Gastroesophageal sphincter (tissue), 4 donors: ENCODE data around the gene STUM. TPM values are rescaled to one million over a fixed set of nuclear protein-coding genes. Genes with fewer than 3 reads are reported as not detected.

Source experiments
- ATAC-seq: fragments of 150-250 bp; one replicate; pipeline ENCODE4 v1.9.1; 2016; ENCODE audit warnings: mild to moderate bottlenecking, moderate library complexity
- H3K27ac ChIP-seq, 4 donors: fragments of 200-600 bp; sonication (generic) in 3 of 4; 1 replicate in 3 of 4; 2 replicates in 1 of 4; pipeline ENCODE4 v1.5.1; 2016 to 2019
- H3K27me3 ChIP-seq: fragments of 200-600 bp; sonication (generic); one replicate; pipeline ENCODE4 v1.5.1; 2019
- H3K36me3 ChIP-seq, 2 donors: fragments of 200-600 bp; sonication (generic); one replicate each; pipeline ENCODE4 v1.5.1; 2019; ENCODE audit warnings: control low read depth in 1 of 2
- H3K4me1 ChIP-seq, 3 donors: fragments of 200-600 bp; sonication (generic); 1 replicate in 2 of 3; 2 replicates in 1 of 3; pipeline ENCODE4 v1.5.1; 2016 to 2019; ENCODE audit warnings: control low read depth in 2 of 3
- H3K4me3 ChIP-seq, 2 donors: fragments of 200-600 bp; sonication (generic); one replicate each; pipeline ENCODE4 v1.5.1; 2019; ENCODE audit warnings: mild to moderate bottlenecking in 1 of 2, moderate library complexity in 1 of 2
- H3K9me3 ChIP-seq, 3 donors: fragments of 200-600 bp; sonication (generic); one replicate each; pipeline ENCODE4 v1.5.1; 2017 to 2019; ENCODE audit warnings: control low read depth in 2 of 3
- EP300 ChIP-seq: sonication (generic); formaldehyde crosslinking; IDR thresholded peaks from one replicate; pipeline ENCODE4 v1.6.1; 2017; ENCODE audit warnings: antibody characterized with exemption, mild to moderate bottlenecking
- POLR2A ChIP-seq, 2 donors: fragments of 450-650 bp; IDR thresholded peaks; one replicate each; pipeline ENCODE4 v1.6.1; 2017; ENCODE audit warnings: antibody characterized with exemption in 2 of 2, mild to moderate bottlenecking in 2 of 2, moderate library complexity in 1 of 2
- POLR2AphosphoS5 ChIP-seq: sonication (generic); formaldehyde crosslinking; IDR thresholded peaks from one replicate; pipeline ENCODE4 v1.6.1; 2017; ENCODE audit warnings: antibody characterized with exemption
- WGBS, 2 donors: methylation state at CpG; one replicate each; pipeline ENCODE4 v1.1.5; 2018; ENCODE audit warnings: low coverage in 1 of 2; 5-methylcytosine and 5-hydroxymethylcytosine counted together
- total RNA-seq, 4 donors: library from RNA; depleted of rRNA; stranded (reverse); fragments of >200 nt; gene quantifications; one replicate each; pipeline ENCODE4 v1.1.0, GENCODE V29; 2016
- TF ChIP-seq, protein P1 (sequence below), 4 experiments: fragments of 200-600 bp in 2 of 4; fragments of 450-650 bp in 2 of 4; sonication (generic) in 1 of 4; IDR thresholded peaks; one replicate each; pipeline ENCODE4 v1.5.1; 2017 to 2019; ENCODE audit warnings: antibody characterized with exemption in 4 of 4, mild to moderate bottlenecking in 2 of 4, moderate library complexity in 2 of 4

STUM gene
- total RNA-seq, 4 donors from 2014 or later: 2.8 to 9.1 (median 4.5) TPM

DNA sequence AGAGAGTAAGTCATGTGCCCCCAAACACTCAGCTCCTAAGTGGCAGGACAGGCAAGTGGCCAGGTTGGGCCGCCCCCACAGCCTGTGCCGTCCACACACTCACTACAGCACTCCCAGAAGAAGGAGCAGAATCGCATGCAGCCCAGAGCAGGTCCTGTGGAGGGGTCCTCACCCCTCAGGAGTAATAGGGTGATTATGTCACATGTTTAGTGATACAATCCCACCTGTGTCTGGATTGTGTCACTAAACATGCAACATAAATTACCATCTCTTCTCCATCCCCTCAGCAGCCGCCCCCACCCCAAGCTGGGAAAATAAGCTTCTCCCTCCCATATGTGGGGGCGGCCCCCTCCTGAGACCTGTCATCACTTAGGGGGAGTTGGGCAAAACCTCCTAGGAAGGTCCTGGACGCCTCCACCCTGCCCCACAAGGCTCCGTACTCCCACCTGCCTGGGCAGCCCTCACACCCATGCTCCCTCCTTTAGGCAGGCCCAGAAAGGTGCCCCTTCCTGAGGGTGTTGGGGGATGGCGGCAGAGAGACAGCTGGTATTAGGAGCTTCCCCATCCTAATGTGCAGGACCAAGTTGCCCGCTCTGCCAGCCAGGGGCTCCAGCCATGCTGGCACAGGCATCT lies 56.9 kb downstream of the STUM start:
- TF ChIP-seq, protein P1, sequence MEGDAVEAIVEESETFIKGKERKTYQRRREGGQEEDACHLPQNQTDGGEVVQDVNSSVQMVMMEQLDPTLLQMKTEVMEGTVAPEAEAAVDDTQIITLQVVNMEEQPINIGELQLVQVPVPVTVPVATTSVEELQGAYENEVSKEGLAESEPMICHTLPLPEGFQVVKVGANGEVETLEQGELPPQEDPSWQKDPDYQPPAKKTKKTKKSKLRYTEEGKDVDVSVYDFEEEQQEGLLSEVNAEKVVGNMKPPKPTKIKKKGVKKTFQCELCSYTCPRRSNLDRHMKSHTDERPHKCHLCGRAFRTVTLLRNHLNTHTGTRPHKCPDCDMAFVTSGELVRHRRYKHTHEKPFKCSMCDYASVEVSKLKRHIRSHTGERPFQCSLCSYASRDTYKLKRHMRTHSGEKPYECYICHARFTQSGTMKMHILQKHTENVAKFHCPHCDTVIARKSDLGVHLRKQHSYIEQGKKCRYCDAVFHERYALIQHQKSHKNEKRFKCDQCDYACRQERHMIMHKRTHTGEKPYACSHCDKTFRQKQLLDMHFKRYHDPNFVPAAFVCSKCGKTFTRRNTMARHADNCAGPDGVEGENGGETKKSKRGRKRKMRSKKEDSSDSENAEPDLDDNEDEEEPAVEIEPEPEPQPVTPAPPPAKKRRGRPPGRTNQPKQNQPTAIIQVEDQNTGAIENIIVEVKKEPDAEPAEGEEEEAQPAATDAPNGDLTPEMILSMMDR (IDR thresholded peaks at IDR 0.05): no peak
- no peaks in the 10 kb centered on the region for H3K27me3 ChIP-seq
- WGBS, 2 donors: no CpG with 5 or more reads among the region's 9 CpGs
- peak overlapping the region in 2 of 4 donors; percentile 78 to 80 for H3K27ac ChIP-seq
- no peaks in the 10 kb centered on the region for H3K9me3 ChIP-seq
- no peak for ATAC-seq
- H3K4me1 ChIP-seq: peaks cover 0 to 63% (median 27%) of the 10 kb centered on the region in 3 donors
- no peaks in the 10 kb centered on the region for H3K36me3 ChIP-seq
- H3K4me3 ChIP-seq: no peak overlapping the region

DNA sequence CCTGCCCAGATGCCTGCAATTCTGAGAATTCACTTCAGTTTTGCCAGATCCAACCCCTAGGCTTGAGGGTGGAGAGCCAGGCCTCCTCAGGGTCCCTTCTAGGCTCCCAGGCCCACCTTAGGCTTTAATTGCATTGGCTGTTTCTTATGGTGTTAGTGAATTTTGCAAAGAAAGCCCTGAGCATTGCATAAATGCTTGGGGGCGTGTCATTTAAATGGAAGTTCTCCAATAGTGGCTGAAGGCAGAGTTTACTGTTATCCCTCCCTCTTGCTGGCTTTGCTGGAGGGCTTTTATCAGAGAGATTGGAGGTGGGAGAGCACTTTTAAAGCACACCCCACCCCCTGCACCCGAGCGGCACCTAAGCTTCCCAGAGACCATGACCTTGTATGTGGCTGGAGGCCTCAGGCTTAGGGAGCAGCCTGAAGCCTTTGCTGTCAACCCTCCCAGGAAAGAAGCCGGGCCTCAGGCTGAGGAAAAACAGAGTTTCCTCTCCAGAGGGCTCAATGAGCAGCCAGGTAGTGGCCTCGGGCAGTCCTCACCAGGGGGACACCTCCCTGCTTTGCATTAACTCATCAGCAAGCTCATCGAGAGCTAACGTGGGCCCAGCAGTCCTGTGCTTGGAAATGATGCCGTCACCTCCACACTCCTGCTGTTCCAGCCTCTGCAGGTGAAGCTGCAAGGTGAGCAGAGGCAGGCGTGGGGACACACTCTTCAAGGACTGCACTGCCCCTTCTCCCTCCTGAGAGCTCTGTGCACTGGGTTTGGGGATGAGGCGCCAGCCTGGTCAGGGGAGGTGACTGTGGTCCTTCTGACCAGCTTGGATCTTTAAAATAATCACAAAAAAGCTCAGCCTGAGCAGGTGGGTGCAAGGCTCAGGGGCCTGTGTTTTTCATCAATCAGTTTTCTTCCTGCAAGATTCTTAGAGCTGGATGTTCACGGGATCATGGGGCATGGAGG lies 58.0 kb downstream of the STUM start:
- H3K4me3 ChIP-seq: no peak overlapping the region
- no peaks in the 10 kb centered on the region for H3K36me3 ChIP-seq
- H3K9me3 ChIP-seq: no peaks in the 10 kb centered on the region
- H3K27ac ChIP-seq: peak overlapping the region in 2 of 4 donors; percentile 6 to 27
- no peaks in the 10 kb centered on the region for H3K27me3 ChIP-seq
- no peak for ATAC-seq
- peaks cover 0 to 63% (median 27%) of the 10 kb centered on the region in 3 donors for H3K4me1 ChIP-seq
- TF ChIP-seq, protein P1 (IDR thresholded peaks at IDR 0.05): no peak
- TF ChIP-seq POLR2A (IDR thresholded peaks at IDR 0.05) (no peak), POLR2AphosphoS5 (no peak), EP300 (no peak)
- 100% methylated on average over 2 of the region's 11 CpGs; no CpG with 5 or more reads in 1 of the 2 donors for WGBS, 2 donors

DNA sequence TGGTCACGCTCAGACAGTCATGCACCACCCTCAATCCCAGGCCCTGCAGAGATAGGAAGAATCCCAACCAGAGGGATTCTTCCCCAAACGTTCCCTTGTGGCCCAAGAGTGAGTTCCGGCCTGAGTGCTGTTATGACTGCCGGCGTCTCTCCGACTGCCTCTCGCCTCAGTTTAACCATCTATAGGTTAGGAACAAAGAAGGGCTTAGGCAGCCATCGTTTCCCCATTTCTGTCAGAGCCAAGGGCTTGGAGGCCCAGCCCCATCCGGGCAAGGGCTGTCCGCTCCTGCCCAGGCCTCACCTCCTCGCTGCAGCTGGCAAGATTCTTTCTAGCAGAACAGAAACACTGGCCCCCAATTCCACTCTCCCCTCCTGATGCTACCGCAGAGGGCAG lies 58.7 kb downstream of the STUM start:
- TF ChIP-seq POLR2AphosphoS5 (no peak), EP300 (no peak), POLR2A (IDR thresholded peaks at IDR 0.05) (no peak)
- TF ChIP-seq, protein P1 (IDR thresholded peaks at IDR 0.05): no peak
- H3K4me3 ChIP-seq: no peak overlapping the region
- no peaks in the 10 kb centered on the region for H3K27me3 ChIP-seq
- ATAC-seq: no peak
- WGBS, 2 donors: 98 to 100% methylated on average over 1 to 7 of the region's 12 CpGs
- H3K36me3 ChIP-seq: no peaks in the 10 kb centered on the region
- H3K9me3 ChIP-seq: no peaks in the 10 kb centered on the region
- peak overlapping the region in 1 of 4 donors; percentile 6 for H3K27ac ChIP-seq
- peaks cover 0 to 57% (median 24%) of the 10 kb centered on the region in 3 donors for H3K4me1 ChIP-seq

DNA sequence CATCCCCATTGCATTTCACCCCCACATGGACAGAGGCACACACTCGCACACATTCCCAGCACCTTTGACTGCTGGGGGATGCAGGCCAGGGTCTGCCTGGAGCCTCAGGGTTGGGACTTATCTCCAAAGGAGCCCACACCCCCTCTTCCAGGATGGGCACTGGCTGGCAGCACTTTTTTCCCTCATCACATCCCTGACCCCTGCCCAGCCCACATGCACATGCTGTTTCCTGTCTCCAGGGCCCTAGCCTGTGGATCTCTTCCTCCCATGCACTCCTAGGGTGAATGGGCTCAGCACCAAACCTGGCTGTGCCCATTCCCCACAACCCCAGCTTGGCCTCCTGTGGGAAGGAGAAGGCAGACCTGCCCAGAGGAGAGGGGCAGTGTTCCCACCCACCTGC lies 59.3 kb downstream of the STUM start:
- Histone ChIP-seq H3K27ac (no peak overlapping the region), H3K27me3 (no peaks in the 10 kb centered on the region), H3K4me3 (no peak overlapping the region), H3K4me1 (peaks cover 0 to 52% (median 22%) of the 10 kb centered on the region in 3 donors), H3K9me3 (no peaks in the 10 kb centered on the region), H3K36me3 (no peaks in the 10 kb centered on the region)
- no peak for ATAC-seq
- no peak for TF ChIP-seq EP300
- TF ChIP-seq, protein P1 (IDR thresholded peaks at IDR 0.05): no peak
- no peak for TF ChIP-seq POLR2A (IDR thresholded peaks at IDR 0.05)
- TF ChIP-seq POLR2AphosphoS5: no peak
- WGBS, 2 donors: no CpG with 5 or more reads among the region's 1 CpG
